H1 (cell line): Measurements from ENCODE around the gene GALNT18. TPM values are rescaled to one million over a fixed set of nuclear protein-coding genes. Genes with fewer than 3 reads are reported as not detected.

ENCODE experiments used
- CEBPB ChIP-seq: IDR thresholded peaks from 2 replicates; pipeline ENCODE4 v1.6.1; 2012; ENCODE audit warnings: low read depth, low read length
- CHD2 ChIP-seq: IDR thresholded peaks from 2 replicates; pipeline ENCODE4 v1.6.1; 2012; ENCODE audit warnings: low read length, improper control_type of control experiment
- EZH2 ChIP-seq: fragments of 200-600 bp; sonication (generic); IDR thresholded peaks from 2 replicates; pipeline ENCODE4 v1.7.1; 2012; ENCODE audit warnings: low read depth, mild to moderate bottlenecking, moderate library complexity, low read length, inconsistent platforms; ENCODE audit not compliant: severe bottlenecking
- FOSL1 ChIP-seq: IDR thresholded peaks from 2 replicates; pipeline ENCODE4 v1.6.1; 2011; ENCODE audit warnings: mild to moderate bottlenecking, low read depth, low read length, moderate library complexity; ENCODE audit not compliant: insufficient read depth
- SRF ChIP-seq: IDR thresholded peaks from 2 replicates; pipeline ENCODE4 v1.6.1; 2011; ENCODE audit warnings: mild to moderate bottlenecking, low read depth, low read length, moderate library complexity
- polyA plus RNA-seq, 7 experiments: library from polyadenylated mRNA; depleted of rRNA in 3 of 7; stranded (reverse) in 5 of 7; unstranded in 2 of 7; fragments of >200 nt in 5 of 7; fragments of 200-250 nt in 2 of 7; gene quantifications; 1 replicate in 5 of 7; 2 replicates in 1 of 7; 4 replicates in 1 of 7; pipeline versions ENCODE4 v1.2.1 to v1.2.3, GENCODE V29; 2011 to 2013; ENCODE audit warnings: missing spikeins in 2 of 7, mixed read lengths in 2 of 7
- total RNA-seq: library from RNA; stranded (reverse); fragmentation: NEBNext Ultra II Directional; extraction: Animal tissue kit (Norgen Biotek cat#: 25700); gene quantifications from 2 replicates; pipeline ENCODE4 v1.2.1, GENCODE V29; 2021
- TF ChIP-seq, protein P1 (sequence below): fragments of 300-600 bp; sonication (generic); IDR thresholded peaks from 2 replicates; pipeline ENCODE4 v1.7.1; 2012; ENCODE audit warnings: low read length, moderate library complexity, mild to moderate bottlenecking, inconsistent platforms; ENCODE audit not compliant: insufficient replicate concordance
- TF ChIP-seq, protein P2 (sequence below), 3 experiments: IDR thresholded peaks; 1 replicate in 2 of 3; 2 replicates in 1 of 3; pipeline versions ENCODE4 v1.5.1 to v1.6.1; 2011; ENCODE audit warnings: low read length in 3 of 3, mild to moderate bottlenecking in 3 of 3, inconsistent platforms in 2 of 3, low read depth in 1 of 3, moderate library complexity in 1 of 3; ENCODE audit not compliant: insufficient read depth in 1 of 3; ENCODE audit errors: control extremely low read depth in 1 of 3

GALNT18 gene
- total and polyA plus RNA-seq, 2 of the 8 experiments (the other 6 are each of a cell fraction or from before 2014, with no cell fraction given), result 6.0 to 9.4 TPM

DNA sequence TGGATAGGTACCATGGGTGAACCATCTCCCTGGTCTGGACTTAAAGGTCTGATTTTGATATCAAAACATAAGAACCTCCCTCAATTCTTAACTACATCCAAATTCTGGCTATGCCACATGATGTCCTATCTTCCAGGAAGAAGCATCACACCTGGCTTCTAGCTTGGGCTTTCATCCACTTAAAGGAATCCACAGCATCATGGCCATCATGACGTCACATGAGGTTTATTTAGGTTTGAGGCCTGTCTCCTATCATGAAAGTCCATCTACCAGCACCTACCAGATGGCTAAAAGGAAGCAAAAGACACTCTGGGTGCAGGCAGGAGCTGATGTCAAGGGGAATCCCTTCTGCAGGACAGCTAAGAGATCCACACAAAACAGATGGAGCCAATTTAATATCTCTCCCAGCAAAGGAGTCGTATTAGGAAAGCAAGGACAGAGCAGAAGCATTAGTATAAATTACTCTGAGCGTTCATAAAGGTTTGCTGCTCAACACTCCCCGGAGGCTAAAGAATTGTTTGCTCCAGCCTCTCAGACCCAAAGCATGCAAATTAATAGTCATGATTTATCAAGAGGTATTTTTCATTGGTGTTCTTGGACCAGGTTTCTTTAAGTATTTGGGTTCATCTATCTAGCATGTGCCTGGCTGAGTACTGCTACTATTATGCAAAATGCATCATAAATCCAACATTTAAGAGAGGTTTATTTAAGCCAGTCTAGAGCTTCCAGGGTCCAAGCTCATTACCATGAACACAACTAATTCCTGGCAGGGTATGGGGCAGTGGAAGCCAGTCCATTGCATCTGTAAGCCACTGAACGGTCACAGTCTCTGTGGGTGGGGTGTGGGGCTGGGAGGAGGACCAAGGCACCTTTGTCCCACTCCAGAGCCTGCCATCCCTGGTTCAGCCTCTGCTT lies 47.2 kb downstream of the GALNT18 start (continued):
- TF ChIP-seq, protein P1, sequence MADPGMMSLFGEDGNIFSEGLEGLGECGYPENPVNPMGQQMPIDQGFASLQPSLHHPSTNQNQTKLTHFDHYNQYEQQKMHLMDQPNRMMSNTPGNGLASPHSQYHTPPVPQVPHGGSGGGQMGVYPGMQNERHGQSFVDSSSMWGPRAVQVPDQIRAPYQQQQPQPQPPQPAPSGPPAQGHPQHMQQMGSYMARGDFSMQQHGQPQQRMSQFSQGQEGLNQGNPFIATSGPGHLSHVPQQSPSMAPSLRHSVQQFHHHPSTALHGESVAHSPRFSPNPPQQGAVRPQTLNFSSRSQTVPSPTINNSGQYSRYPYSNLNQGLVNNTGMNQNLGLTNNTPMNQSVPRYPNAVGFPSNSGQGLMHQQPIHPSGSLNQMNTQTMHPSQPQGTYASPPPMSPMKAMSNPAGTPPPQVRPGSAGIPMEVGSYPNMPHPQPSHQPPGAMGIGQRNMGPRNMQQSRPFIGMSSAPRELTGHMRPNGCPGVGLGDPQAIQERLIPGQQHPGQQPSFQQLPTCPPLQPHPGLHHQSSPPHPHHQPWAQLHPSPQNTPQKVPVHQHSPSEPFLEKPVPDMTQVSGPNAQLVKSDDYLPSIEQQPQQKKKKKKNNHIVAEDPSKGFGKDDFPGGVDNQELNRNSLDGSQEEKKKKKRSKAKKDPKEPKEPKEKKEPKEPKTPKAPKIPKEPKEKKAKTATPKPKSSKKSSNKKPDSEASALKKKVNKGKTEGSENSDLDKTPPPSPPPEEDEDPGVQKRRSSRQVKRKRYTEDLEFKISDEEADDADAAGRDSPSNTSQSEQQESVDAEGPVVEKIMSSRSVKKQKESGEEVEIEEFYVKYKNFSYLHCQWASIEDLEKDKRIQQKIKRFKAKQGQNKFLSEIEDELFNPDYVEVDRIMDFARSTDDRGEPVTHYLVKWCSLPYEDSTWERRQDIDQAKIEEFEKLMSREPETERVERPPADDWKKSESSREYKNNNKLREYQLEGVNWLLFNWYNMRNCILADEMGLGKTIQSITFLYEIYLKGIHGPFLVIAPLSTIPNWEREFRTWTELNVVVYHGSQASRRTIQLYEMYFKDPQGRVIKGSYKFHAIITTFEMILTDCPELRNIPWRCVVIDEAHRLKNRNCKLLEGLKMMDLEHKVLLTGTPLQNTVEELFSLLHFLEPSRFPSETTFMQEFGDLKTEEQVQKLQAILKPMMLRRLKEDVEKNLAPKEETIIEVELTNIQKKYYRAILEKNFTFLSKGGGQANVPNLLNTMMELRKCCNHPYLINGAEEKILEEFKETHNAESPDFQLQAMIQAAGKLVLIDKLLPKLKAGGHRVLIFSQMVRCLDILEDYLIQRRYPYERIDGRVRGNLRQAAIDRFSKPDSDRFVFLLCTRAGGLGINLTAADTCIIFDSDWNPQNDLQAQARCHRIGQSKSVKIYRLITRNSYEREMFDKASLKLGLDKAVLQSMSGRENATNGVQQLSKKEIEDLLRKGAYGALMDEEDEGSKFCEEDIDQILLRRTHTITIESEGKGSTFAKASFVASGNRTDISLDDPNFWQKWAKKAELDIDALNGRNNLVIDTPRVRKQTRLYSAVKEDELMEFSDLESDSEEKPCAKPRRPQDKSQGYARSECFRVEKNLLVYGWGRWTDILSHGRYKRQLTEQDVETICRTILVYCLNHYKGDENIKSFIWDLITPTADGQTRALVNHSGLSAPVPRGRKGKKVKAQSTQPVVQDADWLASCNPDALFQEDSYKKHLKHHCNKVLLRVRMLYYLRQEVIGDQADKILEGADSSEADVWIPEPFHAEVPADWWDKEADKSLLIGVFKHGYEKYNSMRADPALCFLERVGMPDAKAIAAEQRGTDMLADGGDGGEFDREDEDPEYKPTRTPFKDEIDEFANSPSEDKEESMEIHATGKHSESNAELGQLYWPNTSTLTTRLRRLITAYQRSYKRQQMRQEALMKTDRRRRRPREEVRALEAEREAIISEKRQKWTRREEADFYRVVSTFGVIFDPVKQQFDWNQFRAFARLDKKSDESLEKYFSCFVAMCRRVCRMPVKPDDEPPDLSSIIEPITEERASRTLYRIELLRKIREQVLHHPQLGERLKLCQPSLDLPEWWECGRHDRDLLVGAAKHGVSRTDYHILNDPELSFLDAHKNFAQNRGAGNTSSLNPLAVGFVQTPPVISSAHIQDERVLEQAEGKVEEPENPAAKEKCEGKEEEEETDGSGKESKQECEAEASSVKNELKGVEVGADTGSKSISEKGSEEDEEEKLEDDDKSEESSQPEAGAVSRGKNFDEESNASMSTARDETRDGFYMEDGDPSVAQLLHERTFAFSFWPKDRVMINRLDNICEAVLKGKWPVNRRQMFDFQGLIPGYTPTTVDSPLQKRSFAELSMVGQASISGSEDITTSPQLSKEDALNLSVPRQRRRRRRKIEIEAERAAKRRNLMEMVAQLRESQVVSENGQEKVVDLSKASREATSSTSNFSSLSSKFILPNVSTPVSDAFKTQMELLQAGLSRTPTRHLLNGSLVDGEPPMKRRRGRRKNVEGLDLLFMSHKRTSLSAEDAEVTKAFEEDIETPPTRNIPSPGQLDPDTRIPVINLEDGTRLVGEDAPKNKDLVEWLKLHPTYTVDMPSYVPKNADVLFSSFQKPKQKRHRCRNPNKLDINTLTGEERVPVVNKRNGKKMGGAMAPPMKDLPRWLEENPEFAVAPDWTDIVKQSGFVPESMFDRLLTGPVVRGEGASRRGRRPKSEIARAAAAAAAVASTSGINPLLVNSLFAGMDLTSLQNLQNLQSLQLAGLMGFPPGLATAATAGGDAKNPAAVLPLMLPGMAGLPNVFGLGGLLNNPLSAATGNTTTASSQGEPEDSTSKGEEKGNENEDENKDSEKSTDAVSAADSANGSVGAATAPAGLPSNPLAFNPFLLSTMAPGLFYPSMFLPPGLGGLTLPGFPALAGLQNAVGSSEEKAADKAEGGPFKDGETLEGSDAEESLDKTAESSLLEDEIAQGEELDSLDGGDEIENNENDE, result no peak
- TF ChIP-seq FOSL1 (no peak), SRF (no peak), CHD2 (no peak), EZH2 (no peak), CEBPB (no peak)
- TF ChIP-seq, protein P2, sequence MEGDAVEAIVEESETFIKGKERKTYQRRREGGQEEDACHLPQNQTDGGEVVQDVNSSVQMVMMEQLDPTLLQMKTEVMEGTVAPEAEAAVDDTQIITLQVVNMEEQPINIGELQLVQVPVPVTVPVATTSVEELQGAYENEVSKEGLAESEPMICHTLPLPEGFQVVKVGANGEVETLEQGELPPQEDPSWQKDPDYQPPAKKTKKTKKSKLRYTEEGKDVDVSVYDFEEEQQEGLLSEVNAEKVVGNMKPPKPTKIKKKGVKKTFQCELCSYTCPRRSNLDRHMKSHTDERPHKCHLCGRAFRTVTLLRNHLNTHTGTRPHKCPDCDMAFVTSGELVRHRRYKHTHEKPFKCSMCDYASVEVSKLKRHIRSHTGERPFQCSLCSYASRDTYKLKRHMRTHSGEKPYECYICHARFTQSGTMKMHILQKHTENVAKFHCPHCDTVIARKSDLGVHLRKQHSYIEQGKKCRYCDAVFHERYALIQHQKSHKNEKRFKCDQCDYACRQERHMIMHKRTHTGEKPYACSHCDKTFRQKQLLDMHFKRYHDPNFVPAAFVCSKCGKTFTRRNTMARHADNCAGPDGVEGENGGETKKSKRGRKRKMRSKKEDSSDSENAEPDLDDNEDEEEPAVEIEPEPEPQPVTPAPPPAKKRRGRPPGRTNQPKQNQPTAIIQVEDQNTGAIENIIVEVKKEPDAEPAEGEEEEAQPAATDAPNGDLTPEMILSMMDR (IDR thresholded peaks at IDR 0.05; ENCODE audit: control extremely low read depth in 1 of 3, insufficient read depth in 1 of 3, low read depth in 1 of 3, low read length in 3 of 3), result no peak
